MCF 10A (cell line): ENCODE results near the gene FRMPD4. TPM values are rescaled to one million over a fixed set of nuclear protein-coding genes. Genes with fewer than 3 reads are reported as not detected.
"Not testable (repeated sequence)": the region's sequence is repeated elsewhere in the genome, so short reads cannot be mapped to it uniquely, and the experiment has no call there.

ENCODE experiments used
- BruUV-seq: library from RNA; stranded (reverse); fragments of 400-500 nt; replicated peaks from 2 replicates; lab custom pipeline; 2021; lab: Mats Ljungman, UMichigan
- CTCF ChIA-PET: fragments of 300-600 bp; sonication (Branson Sonifier 250); formaldehyde crosslinking; extraction: SDS; loops from one replicate; lab custom pipeline; 2021; ENCODE audit warnings: antibody characterized with exemption, inconsistent platforms; lab: Yijun Ruan, JAX
- POLR2A ChIA-PET: fragments of 300-600, 350-650 bp; sonication (Branson Sonifier 250); formaldehyde crosslinking; extraction: SDS; loops from one replicate; lab custom pipeline; 2020; ENCODE audit warnings: antibody characterized with exemption, inconsistent platforms; lab: Yijun Ruan, JAX
- DNase-seq: peaks from one replicate; pipeline ENCODE4 v3.0.0-alpha.2; 2018; ENCODE audit not compliant: unreplicated experiment
- H3K27ac Mint-ChIP-seq: one replicate; pipeline ENCODE4 v1.8.0; 2022; ENCODE audit warnings: mild to moderate bottlenecking, low read depth, mixed read lengths; ENCODE audit not compliant: unreplicated experiment
- H3K27me3 Mint-ChIP-seq: one replicate; pipeline ENCODE4 v1.8.0; 2022; ENCODE audit warnings: mixed read lengths; ENCODE audit not compliant: insufficient read depth, unreplicated experiment
- H3K36me3 Mint-ChIP-seq: one replicate; pipeline ENCODE4 v1.8.0; 2022; ENCODE audit warnings: mild to moderate bottlenecking, moderate library complexity, mixed read lengths; ENCODE audit not compliant: insufficient read depth, unreplicated experiment
- H3K4me1 Mint-ChIP-seq: one replicate; pipeline ENCODE4 v1.8.0; 2022; ENCODE audit warnings: mixed read lengths; ENCODE audit not compliant: insufficient read depth, unreplicated experiment
- H3K4me3 Mint-ChIP-seq: one replicate; pipeline ENCODE4 v1.8.0; 2022; ENCODE audit warnings: mild to moderate bottlenecking, moderate library complexity, mixed read lengths; ENCODE audit not compliant: unreplicated experiment
- H3K9me3 Mint-ChIP-seq: one replicate; pipeline ENCODE4 v1.8.0; 2022; ENCODE audit warnings: mixed read lengths; ENCODE audit not compliant: unreplicated experiment
- intact Hi-C: fragments of 100-400 bp; cut with micrococcal nuclease; formaldehyde crosslinking; loops from 2 replicates; pipeline ENCODE4 v1.14.1; 2022
- total RNA-seq: library from RNA; stranded (reverse); gene quantifications from 2 replicates; pipeline ENCODE4 v1.2.3, GENCODE V29; 2022
- TF ChIP-seq, protein P1 (sequence below): fragments of 200-600 bp; IDR thresholded peaks from one replicate; pipeline ENCODE4 v1.8.0; 2022; ENCODE audit warnings: antibody characterized with exemption, mild to moderate bottlenecking; ENCODE audit not compliant: unreplicated experiment

FRMPD4 gene
- total RNA-seq, 1 experiment from 2014 or later, result not detected

GRCh38 chrX:12153317-12153716 is 15.0 kb downstream of the FRMPD4 start:
- Mint-ChIP-seq H3K27me3 (no peaks in the 10 kb centered on the region), H3K4me1 (peaks cover 5% of the 10 kb centered on the region), H3K27ac (no peak overlapping the region), H3K36me3 (no peaks in the 10 kb centered on the region), H3K9me3 (no peaks in the 10 kb centered on the region), H3K4me3 (no peak overlapping the region)
- TF ChIP-seq, protein P1, sequence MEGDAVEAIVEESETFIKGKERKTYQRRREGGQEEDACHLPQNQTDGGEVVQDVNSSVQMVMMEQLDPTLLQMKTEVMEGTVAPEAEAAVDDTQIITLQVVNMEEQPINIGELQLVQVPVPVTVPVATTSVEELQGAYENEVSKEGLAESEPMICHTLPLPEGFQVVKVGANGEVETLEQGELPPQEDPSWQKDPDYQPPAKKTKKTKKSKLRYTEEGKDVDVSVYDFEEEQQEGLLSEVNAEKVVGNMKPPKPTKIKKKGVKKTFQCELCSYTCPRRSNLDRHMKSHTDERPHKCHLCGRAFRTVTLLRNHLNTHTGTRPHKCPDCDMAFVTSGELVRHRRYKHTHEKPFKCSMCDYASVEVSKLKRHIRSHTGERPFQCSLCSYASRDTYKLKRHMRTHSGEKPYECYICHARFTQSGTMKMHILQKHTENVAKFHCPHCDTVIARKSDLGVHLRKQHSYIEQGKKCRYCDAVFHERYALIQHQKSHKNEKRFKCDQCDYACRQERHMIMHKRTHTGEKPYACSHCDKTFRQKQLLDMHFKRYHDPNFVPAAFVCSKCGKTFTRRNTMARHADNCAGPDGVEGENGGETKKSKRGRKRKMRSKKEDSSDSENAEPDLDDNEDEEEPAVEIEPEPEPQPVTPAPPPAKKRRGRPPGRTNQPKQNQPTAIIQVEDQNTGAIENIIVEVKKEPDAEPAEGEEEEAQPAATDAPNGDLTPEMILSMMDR, result no peak
- DNase-seq, result no peak
- ChIA-PET CTCF (interaction anchor here (0.5 kb wide), 1 partner anchor 519 kb away, joined by 3 read pairs; no protein-coding TSS in a partner anchor), POLR2A (no interaction called here)
- intact Hi-C loops, result no loop called here
- BruUV-seq, result no TSS peak

- BruUV-seq, result no TSS peak
- no peak for DNase-seq
- Mint-ChIP-seq H3K27me3 (no peaks in the 10 kb centered on the region), H3K27ac (no peak overlapping the region), H3K4me1 (peaks cover 5% of the 10 kb centered on the region), H3K4me3 (no peak overlapping the region), H3K9me3 (no peaks in the 10 kb centered on the region), H3K36me3 (no peaks in the 10 kb centered on the region)
- ChIA-PET POLR2A (no interaction called here), CTCF (interaction anchor here (0.5 kb wide), 1 partner anchor 519 kb away, joined by 3 read pairs; no protein-coding TSS in a partner anchor)
- TF ChIP-seq, protein P1, result no peak
- intact Hi-C loops, result no loop called here
These were observed 15.5 kb downstream of the FRMPD4 start for GRCh38 chrX:12153741-12154140.

GRCh38 chrX:12159799-12160198 is 21.5 kb downstream of the FRMPD4 start:
- BruUV-seq, result no TSS peak
- no peaks in the 10 kb centered on the region for H3K9me3 Mint-ChIP-seq
- POLR2A ChIA-PET, result no interaction called here
- TF ChIP-seq, protein P1, result no peak
- no peaks in the 10 kb centered on the region for H3K27me3 Mint-ChIP-seq
- no peak overlapping the region for H3K27ac Mint-ChIP-seq
- no peak for DNase-seq
- H3K36me3 Mint-ChIP-seq, result no peaks in the 10 kb centered on the region
- no peaks in the 10 kb centered on the region for H3K4me1 Mint-ChIP-seq
- CTCF ChIA-PET, result no interaction called here
- no peak overlapping the region for H3K4me3 Mint-ChIP-seq
- intact Hi-C loops, result no loop called here

DNA sequence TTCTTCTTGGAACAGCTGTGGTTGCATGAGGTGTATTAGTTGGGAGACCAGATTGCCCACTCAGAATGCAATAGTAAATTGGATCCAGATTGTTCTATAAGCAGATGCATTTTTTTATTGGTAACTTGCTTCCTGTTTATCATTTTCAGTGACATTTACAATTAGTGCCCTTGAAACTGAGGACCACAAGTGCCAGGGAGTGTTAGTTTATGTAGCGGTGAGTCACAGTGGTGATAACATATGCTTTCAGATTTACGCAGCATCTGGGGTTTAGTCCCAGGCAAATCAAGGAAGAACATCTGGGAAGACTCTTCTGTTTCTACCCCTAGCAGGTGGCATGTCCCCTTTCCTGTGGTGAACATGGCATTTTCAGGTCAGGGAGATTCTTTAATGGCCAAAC is 24.1 kb downstream of the FRMPD4 start:
- Mint-ChIP-seq H3K27ac (no peak overlapping the region), H3K36me3 (no peaks in the 10 kb centered on the region), H3K4me1 (no peaks in the 10 kb centered on the region), H3K9me3 (no peaks in the 10 kb centered on the region), H3K27me3 (no peaks in the 10 kb centered on the region), H3K4me3 (no peak overlapping the region)
- ChIA-PET POLR2A (no interaction called here), CTCF (no interaction called here)
- BruUV-seq, result no TSS peak
- no peak for DNase-seq
- TF ChIP-seq, protein P1, result no peak
- intact Hi-C loops, result no loop called here

DNA sequence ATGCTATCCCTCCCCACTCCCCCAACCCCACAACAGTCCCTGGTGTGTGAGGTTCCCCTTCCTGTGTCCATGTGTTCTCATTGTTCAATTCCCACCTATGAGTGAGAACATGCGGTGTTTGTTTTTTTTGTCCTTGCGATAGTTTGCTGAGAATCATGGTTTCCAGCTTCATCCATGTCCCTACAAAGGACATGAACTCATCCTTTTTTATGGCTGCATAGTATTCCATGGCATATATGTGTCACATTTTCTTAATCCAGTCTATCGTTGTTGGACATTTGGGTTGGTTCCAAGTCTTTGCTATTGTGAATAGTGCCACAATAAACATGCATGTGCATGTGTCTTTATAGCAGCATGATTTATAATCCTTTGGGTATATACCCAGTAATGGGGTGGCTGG is 25.9 kb downstream of the FRMPD4 start:
- H3K27ac Mint-ChIP-seq, CTCF ChIA-PET, BruUV-seq, H3K27me3 Mint-ChIP-seq, H3K4me3 Mint-ChIP-seq, H3K9me3 Mint-ChIP-seq, H3K36me3 Mint-ChIP-seq, H3K4me1 Mint-ChIP-seq, POLR2A ChIA-PET, DNase-seq, intact Hi-C loops: not testable (repeated sequence)
